Astrocyte (in vitro differentiated cells and primary cell): ENCODE data around the gene CD55. TPM values are rescaled to one million over a fixed set of nuclear protein-coding genes. Genes with fewer than 3 reads are reported as not detected.

Source experiments
- DNase-seq: peaks from one replicate; pipeline ENCODE4 v3.0.0-alpha.2; 2010; ENCODE audit warnings: low read depth
- FAIRE-seq: peaks from 2 replicates; lab custom pipeline; 2011; peaks lifted over from hg19 to GRCh38; lab: Jason Lieb, UNC
- H2AFZ ChIP-seq: 2 replicates; pipeline ENCODE4 v1.6.0; 2012; ENCODE audit warnings: low read depth, low read length, inconsistent platforms
- H3K27ac ChIP-seq: 2 replicates; pipeline ENCODE4 v1.5.1; 2011; ENCODE audit warnings: low read depth, low read length, inconsistent platforms
- H3K27me3 ChIP-seq: 2 replicates; pipeline ENCODE4 v1.6.0; 2011; ENCODE audit warnings: low read length, inconsistent platforms; ENCODE audit not compliant: insufficient read depth
- H3K36me3 ChIP-seq: 2 replicates; pipeline ENCODE4 v1.5.1; 2011; ENCODE audit warnings: low read length, inconsistent platforms; ENCODE audit not compliant: insufficient read depth
- H3K4me1 ChIP-seq: 2 replicates; pipeline ENCODE4 v1.5.1; 2011; ENCODE audit warnings: low read length, inconsistent platforms; ENCODE audit not compliant: insufficient read depth
- H3K4me2 ChIP-seq: 2 replicates; pipeline ENCODE4 v1.6.0; 2012; ENCODE audit warnings: low read length, inconsistent platforms
- H3K4me3 ChIP-seq: 2 replicates; pipeline ENCODE4 v1.5.1; 2011; ENCODE audit warnings: low read depth, mild to moderate bottlenecking, low read length, inconsistent platforms; ENCODE audit not compliant: insufficient read depth
- H3K79me2 ChIP-seq: 2 replicates; pipeline ENCODE4 v1.6.0; 2012; ENCODE audit warnings: mild to moderate bottlenecking, low read length, inconsistent platforms; ENCODE audit not compliant: insufficient read depth
- H3K9ac ChIP-seq: 2 replicates; pipeline ENCODE4 v1.6.0; 2012; ENCODE audit warnings: mild to moderate bottlenecking, low read length, inconsistent platforms
- H3K9me3 ChIP-seq: 2 replicates; pipeline ENCODE4 v1.5.1; 2012; ENCODE audit warnings: low read depth, mild to moderate bottlenecking, low read length, inconsistent platforms; ENCODE audit not compliant: insufficient read depth
- H4K20me1 ChIP-seq: 2 replicates; pipeline ENCODE4 v1.6.0; 2012; ENCODE audit warnings: low read length, inconsistent platforms; ENCODE audit not compliant: insufficient read depth
- H3K27ac Mint-ChIP-seq: one replicate; pipeline ENCODE4 v1.8.0; 2021; ENCODE audit warnings: mild to moderate bottlenecking, mixed read lengths; ENCODE audit not compliant: unreplicated experiment
- H3K27me3 Mint-ChIP-seq: one replicate; pipeline ENCODE4 v1.8.0; 2021; ENCODE audit warnings: low read depth, mixed read lengths; ENCODE audit not compliant: unreplicated experiment
- H3K36me3 Mint-ChIP-seq: one replicate; pipeline ENCODE4 v1.8.0; 2021; ENCODE audit warnings: low read depth, mixed read lengths; ENCODE audit not compliant: unreplicated experiment
- H3K4me1 Mint-ChIP-seq: one replicate; pipeline ENCODE4 v1.8.0; 2021; ENCODE audit warnings: low read depth, mixed read lengths; ENCODE audit not compliant: unreplicated experiment
- H3K4me3 Mint-ChIP-seq: one replicate; pipeline ENCODE4 v1.8.0; 2021; ENCODE audit warnings: mild to moderate bottlenecking, moderate library complexity, mixed read lengths; ENCODE audit not compliant: unreplicated experiment
- H3K9me3 Mint-ChIP-seq: one replicate; pipeline ENCODE4 v1.8.0; 2021; ENCODE audit warnings: mild to moderate bottlenecking, mixed read lengths; ENCODE audit not compliant: unreplicated experiment
- CTCF ChIP-seq: IDR thresholded peaks from 2 replicates; pipeline ENCODE4 v1.5.1; 2011; ENCODE audit warnings: low read depth, mild to moderate bottlenecking, inconsistent platforms, low read length, moderate library complexity; ENCODE audit not compliant: insufficient read depth
- EZH2 ChIP-seq: IDR thresholded peaks from 2 replicates; pipeline ENCODE4 v1.6.1; 2012; ENCODE audit warnings: mild to moderate bottlenecking, low read length, inconsistent platforms; ENCODE audit not compliant: insufficient read depth
- total RNA-seq: library from RNA; stranded (reverse); gene quantifications from 2 replicates; pipeline ENCODE4 v1.2.1, GENCODE V29; 2021

Gene CD55
- total RNA-seq, 1 donor from 2014 or later, result 18.7 TPM

GRCh38 chr1:207404849-207405525, 83.5 kb downstream of the CD55 start:
- H3K4me3 Mint-ChIP-seq, result no peak overlapping the region
- no peaks in the 10 kb centered on the region for H3K9me3 Mint-ChIP-seq

GRCh38 chr1:207405814-207406213, 84.3 kb downstream of the CD55 start:
- no peak overlapping the region for H2AFZ ChIP-seq
- no peaks in the 10 kb centered on the region for H3K9me3 ChIP-seq
- FAIRE-seq, result no peak
- peaks cover 10% of the 10 kb centered on the region for H3K27me3 Mint-ChIP-seq
- H3K36me3 Mint-ChIP-seq, result no peaks in the 10 kb centered on the region
- no peak overlapping the region for H3K4me3 ChIP-seq
- no peak for DNase-seq
- H3K4me1 ChIP-seq, result no peaks in the 10 kb centered on the region
- no peak overlapping the region for H3K4me3 Mint-ChIP-seq
- no peaks in the 10 kb centered on the region for H3K4me1 Mint-ChIP-seq
- no peaks in the 10 kb centered on the region for H4K20me1 ChIP-seq
- H3K9me3 Mint-ChIP-seq, result no peaks in the 10 kb centered on the region
- no peak for TF ChIP-seq CTCF
- H3K27me3 ChIP-seq, result peaks cover 3% of the 10 kb centered on the region
- no peak overlapping the region for H3K9ac ChIP-seq
- no peak overlapping the region for H3K4me2 ChIP-seq
- no peak overlapping the region for H3K27ac Mint-ChIP-seq
- no peaks in the 10 kb centered on the region for H3K36me3 ChIP-seq
- no peaks in the 10 kb centered on the region for H3K79me2 ChIP-seq
- no peak overlapping the region for H3K27ac ChIP-seq

More at GRCh38 chr1:207404849-207405525, 83.5 kb downstream of the CD55 start:
- H3K9me3 ChIP-seq, result no peaks in the 10 kb centered on the region
- peaks cover 10% of the 10 kb centered on the region for H3K27me3 Mint-ChIP-seq
- no peaks in the 10 kb centered on the region for H3K36me3 Mint-ChIP-seq
- no peaks in the 10 kb centered on the region for H3K4me1 Mint-ChIP-seq
- H2AFZ ChIP-seq, result no peak overlapping the region
- peak; percentile 53 for DNase-seq
- no peak for FAIRE-seq
- no peaks in the 10 kb centered on the region for H3K36me3 ChIP-seq
- peaks cover 3% of the 10 kb centered on the region for H3K27me3 ChIP-seq
- H3K4me2 ChIP-seq, result no peak overlapping the region
- H3K9ac ChIP-seq, result no peak overlapping the region
- H3K27ac Mint-ChIP-seq, result no peak overlapping the region
- no peak overlapping the region for H3K27ac ChIP-seq
- H3K4me3 ChIP-seq, result no peak overlapping the region
- no peaks in the 10 kb centered on the region for H3K4me1 ChIP-seq
- H3K79me2 ChIP-seq, result no peaks in the 10 kb centered on the region
- TF ChIP-seq CTCF (peak; percentile 75), EZH2 (no peak)
- H4K20me1 ChIP-seq, result no peaks in the 10 kb centered on the region

- no peak for FAIRE-seq
Measured at GRCh38 chr1:207407655-207408260, 86.3 kb downstream of the CD55 start.

More at GRCh38 chr1:207407655-207408260, 86.3 kb downstream of the CD55 start:
- Histone ChIP-seq H3K9ac (no peak overlapping the region), H2AFZ (no peak overlapping the region), H3K4me3 (no peak overlapping the region), H3K4me1 (no peaks in the 10 kb centered on the region), H3K9me3 (no peaks in the 10 kb centered on the region), H3K36me3 (no peaks in the 10 kb centered on the region), H3K4me2 (no peak overlapping the region), H4K20me1 (no peaks in the 10 kb centered on the region), H3K79me2 (no peaks in the 10 kb centered on the region), H3K27me3 (peaks cover 3% of the 10 kb centered on the region), H3K27ac (no peak overlapping the region)
- peaks cover 10% of the 10 kb centered on the region for H3K27me3 Mint-ChIP-seq
- no peaks in the 10 kb centered on the region for H3K36me3 Mint-ChIP-seq
- no peak for DNase-seq
- no peak overlapping the region for H3K4me3 Mint-ChIP-seq
- TF ChIP-seq CTCF, result no peak
- no peak for TF ChIP-seq EZH2
- H3K4me1 Mint-ChIP-seq, result no peaks in the 10 kb centered on the region
- H3K27ac Mint-ChIP-seq, result no peak overlapping the region
- H3K9me3 Mint-ChIP-seq, result no peaks in the 10 kb centered on the region
